NOMO-1 treated with DMSO at 0.1 percent for 48 hours (cell line): ENCODE data around the gene CCDC106.

Experiments
- DNase-seq: peaks from one replicate; lab custom pipeline; 2025; ENCODE audit not compliant: unreplicated experiment; lab: John Stamatoyannopoulos, UW

The CCDC106 gene

DNA sequence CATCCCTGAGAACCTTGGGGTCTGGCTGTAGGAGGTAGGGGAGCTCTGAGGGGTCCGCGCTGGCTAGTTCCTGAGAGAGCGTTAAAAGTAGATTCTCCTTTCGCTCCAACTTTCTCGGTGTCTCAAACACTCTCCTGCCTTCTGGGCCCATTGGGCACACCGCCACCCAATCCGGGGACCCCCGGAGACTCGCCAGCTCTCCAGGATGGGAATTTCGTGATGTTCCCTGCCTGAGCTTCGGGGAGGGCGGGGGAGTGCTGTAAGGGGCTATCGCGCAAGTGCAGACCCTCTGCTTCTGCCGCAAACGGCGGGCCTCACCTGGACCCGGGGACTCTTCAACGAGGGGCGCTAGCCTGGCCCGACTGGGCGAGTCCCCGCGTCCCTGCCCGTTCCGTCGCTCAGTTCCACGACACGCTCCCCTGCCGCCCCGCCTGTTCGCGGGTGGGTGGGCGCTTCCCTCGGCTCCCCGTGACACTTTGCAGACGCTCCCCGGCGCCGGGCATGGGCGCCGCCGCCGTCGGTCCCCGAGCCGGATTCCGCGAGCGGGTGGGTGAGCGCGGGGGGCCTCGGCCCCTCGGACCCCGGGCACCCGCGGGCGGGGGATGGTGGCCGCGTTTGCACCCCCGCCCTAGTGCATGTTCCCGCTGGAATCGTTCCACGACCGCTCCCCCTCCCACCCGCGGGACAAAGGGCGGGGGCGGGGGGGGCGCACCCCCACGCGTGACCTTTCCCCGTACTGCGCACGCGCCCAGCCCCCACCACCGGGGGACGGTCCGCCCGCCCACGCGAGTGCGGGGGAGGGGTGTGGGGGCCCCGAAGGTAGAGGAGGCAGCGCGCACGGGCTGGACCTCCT lies at the start of gene CCDC106:
CCDC106 (plus strand) TSS at position 481 of the 853 bp plus-strand sequence. CDS start 835 bp downstream, outside the sequence.
- DNase-seq, result peak; percentile 53

DNA sequence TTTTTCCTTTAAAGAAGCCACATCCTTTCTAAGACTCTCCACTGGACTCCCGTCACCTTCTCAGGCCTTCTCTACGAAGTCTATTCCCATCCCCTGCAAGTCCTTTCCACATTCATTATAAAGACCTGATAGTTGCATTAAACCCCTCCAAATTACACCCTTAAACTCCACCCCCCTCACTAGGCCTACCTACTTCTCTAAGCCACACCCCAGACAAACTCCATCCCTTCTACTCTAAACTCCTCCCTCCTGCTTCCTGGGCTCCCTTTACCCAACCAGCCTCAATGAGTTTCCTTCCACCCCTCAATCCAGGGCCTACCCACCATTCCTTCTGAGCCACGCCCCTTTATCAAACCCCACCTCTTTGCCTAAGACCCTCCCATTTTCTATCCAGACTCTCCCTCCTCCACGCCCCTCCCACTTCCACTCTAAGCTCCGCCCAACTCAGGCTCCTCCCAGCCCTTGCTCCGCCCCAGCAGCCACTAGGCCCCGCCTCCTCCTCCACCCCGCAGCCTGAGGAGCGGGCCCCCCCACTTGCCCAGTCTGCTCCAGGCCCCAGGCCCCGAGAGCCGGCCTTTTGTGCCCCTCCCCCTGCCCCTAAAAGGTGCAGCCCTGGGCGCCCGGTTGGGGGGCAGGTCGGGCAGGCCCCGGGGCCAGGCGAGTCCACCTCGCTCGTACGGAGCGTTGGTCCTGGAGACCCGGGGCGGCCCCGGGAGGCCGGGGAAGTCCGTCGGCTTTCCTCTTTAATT lies 49.1 kb upstream of the CCDC106 start:
- DNase-seq, result peak; percentile 84

DNA sequence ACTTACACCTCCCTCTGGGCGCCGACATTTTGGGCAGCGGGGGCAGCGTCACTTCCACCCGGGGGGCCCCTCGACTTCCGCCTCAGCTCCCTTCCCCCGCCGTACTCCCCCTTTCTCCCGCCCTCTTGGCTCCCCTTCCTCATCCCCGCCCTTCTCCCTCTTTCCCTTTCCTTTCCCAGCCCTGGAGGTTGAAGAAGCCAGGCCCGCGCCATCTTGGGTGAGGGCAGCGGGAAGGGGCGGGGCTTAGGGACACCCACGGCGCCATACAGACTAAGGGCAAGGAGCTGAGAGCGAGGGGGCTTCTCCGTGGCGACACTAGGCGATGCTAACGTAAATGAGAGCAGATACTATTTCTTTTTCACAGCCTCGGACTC lies 48.6 kb upstream of the CCDC106 start, which contains the start of gene FIZ1:
FIZ1 (minus strand) TSS at position 50 of the 374 bp plus-strand sequence. CDS start 1,652 bp downstream, outside the sequence.
- DNase-seq, result peak; percentile 99

DNA sequence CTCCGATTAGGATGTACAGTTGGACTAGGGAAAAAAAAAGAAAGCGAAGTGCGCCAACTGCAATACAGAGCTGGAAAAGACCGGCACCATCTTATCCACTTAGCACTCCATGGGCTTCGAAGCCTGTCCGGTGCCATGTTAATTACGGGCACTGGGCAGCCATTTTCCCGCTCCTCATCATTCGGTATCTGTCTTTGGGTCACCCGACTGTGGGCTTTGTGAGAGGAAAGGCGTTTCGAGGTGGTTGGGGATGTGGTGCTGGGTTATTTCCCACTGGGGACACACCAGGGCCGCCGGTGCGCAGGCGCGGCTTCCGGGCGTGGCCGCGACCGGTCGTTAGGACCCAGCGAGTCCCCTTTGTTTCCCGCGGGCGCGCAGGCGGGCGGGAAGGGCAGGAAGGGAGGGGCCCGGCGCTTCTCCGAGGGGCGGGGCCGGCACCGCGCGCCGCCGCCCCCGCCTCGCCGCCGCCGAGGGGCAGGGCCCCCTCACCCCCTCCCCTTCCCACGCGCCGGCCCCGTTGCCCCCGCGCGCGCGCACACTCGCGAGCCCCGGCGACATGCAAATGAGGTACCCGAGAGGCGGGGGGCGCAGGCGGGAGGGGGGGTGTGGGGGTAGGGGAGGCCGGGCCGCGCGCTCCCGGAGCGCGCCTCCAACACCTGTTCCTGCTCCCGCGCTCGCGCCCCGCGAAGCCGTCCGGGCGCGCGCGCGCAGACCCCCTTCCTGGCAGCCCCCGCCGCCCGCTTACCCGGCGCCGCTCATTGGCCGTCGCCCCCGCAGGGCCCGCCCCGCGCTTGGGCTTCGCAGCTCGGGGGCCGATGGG lies 48.0 kb upstream of the CCDC106 start, which contains the start of gene ZNF524:
ZNF524 (plus strand) TSS at position 447 of the 820 bp plus-strand sequence. CDS start 1,825 bp downstream, outside the sequence.
- peak; percentile 90 for DNase-seq

DNA sequence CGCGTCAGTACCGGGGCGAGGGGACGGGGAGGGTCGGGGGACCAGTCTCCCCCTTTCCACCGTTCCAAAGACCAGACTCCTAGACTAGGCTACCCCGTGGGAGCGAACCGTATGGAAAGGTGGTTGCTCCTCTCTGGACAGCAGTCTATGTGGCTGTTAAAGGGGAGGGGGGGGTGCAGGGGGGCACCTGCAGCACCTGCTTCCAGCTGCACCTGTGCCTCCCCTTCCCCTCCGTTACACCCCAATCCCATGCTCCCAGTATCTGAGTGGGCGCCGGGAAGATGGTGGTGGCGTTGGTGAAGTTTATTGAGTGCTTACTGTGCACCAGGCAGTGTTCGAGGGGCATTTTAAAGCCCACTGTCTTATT lies 47.4 kb upstream of the CCDC106 start:
- DNase-seq, result no peak

DNA sequence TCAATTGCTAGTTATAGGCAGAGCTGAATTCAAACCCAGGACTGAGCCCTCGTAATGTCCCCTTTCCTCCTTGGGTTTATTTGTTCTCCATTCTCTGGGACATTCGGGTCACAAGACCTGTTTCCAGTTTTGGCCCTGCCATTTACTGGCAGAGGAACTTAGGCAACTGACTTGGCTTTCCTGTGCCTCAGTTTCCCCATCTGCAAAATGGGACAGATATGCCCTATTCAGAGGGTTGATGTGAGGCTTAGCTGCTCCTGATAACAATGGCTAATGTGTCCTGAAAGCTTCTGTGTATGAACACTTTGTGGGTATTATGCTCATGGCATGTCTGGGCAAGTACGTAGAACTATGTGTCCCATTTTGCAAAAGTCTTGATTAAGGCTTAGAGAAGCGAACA lies 46.9 kb upstream of the CCDC106 start:
- DNase-seq, result no peak

DNA sequence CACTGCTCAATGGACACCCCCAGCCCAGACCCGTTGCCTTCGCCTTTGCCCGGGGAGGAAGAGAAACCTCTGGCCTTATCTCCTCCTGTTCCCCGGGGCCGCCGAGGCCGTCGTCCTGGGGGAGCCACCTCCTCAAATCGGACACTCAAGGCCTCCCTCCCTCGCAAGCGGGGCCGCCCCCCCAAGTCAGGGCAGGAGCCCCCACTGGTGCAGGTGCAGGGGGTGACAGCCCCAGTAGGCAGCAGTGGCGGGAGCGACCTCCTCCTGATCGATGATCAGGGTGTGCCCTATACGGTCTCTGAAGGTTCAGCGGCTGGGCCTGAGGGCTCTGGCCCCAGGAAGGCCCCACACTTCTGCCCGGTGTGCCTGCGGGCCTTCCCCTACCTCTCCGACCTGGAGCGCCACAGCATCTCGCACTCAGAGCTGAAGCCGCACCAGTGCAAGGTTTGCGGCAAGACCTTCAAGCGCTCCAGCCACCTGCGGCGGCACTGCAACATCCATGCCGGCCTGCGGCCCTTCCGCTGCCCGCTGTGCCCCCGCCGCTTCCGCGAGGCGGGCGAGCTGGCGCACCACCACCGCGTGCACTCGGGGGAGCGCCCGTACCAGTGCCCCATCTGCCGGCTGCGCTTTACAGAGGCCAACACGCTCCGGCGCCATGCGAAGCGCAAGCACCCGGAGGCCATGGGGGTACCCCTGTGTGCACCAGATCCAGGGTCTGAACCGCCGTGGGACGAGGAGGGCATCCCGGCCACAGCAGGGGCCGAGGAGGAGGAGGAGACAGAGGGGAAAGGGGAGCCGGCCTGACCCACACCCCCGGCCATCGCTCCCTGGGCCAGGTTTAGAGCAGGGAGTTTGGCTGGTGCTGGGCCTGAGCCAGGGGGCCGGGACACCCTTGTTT lies 45.7 kb upstream of the CCDC106 start:
- no peak for DNase-seq

DNA sequence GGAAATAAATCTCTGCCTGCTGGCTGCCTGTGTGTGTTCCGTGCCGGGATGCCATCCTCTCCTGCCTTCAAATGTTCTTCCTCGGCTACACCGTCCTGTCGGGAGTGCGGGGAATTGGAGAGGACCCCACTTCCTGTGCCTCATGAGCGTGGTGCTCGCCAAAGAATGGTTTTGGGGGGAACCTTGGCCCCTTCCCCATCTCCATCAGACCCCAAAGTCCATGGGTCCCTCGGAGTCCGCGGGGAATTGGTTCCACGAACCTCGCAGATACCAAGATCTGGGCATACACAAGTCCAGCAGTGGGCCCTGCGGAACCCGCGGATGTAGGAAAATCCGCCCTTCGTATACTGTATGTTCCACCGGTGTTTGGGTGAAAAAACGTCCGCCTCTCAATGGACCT lies 44.9 kb upstream of the CCDC106 start:
- DNase-seq, result no peak

DNA sequence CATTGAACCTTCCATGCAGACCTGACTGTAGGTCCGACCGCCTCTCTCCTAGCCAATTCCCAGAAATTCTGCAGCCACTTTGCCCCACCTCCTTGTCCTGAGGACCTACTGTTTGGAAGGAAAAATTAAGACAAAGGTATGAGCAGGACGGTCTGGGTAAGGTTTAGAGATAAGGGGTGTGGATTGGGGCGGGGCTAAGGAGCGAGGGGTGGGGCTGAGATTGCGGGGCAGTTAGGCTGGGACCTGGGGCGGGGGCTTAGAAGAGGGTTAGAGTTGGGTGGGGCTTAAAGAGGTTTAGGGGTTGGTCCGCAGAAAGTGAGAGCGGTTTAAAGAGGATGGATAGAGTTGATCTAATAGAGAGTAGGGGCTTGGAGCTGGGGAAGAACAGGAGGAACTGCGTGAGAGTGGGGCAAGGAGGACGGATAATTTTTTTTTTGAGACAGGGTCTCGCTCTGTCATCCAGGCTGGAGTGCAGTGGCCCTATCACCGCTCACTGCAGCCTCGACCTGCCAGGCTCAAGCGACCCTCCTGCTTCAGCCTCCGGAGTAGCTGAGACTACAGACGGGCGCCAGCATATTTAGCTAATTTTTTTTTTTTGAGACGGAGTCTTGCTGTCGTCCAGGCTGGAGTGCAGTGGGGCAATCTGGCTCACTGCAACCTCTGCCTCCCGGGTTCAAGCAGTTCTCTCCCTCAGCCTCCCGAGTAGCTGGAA lies 44.3 kb upstream of the CCDC106 start:
- DNase-seq, result no peak

DNA sequence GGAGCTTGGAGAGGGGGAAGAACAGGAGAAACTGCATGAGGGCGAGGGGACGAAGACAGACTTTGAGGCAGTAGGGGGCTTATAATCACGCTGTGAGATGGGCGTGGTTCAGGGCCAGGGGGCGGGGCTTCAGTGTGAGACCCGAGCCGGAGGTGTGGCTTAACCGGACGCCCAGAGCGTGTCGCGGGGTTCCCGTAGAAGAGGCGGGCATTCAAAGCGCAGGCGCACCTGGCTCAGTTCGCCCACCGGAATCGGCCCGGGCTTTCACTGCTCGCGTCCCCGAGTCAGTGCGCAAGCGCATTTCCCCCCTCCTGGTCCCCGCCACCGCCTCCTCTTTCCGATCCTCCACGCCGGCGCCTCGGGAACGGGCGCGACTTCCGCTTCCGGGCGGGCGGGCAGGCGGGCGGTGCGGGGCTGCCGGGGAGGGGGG lies 42.8 kb upstream of the CCDC106 start:
- DNase-seq, result peak; percentile 89

DNA sequence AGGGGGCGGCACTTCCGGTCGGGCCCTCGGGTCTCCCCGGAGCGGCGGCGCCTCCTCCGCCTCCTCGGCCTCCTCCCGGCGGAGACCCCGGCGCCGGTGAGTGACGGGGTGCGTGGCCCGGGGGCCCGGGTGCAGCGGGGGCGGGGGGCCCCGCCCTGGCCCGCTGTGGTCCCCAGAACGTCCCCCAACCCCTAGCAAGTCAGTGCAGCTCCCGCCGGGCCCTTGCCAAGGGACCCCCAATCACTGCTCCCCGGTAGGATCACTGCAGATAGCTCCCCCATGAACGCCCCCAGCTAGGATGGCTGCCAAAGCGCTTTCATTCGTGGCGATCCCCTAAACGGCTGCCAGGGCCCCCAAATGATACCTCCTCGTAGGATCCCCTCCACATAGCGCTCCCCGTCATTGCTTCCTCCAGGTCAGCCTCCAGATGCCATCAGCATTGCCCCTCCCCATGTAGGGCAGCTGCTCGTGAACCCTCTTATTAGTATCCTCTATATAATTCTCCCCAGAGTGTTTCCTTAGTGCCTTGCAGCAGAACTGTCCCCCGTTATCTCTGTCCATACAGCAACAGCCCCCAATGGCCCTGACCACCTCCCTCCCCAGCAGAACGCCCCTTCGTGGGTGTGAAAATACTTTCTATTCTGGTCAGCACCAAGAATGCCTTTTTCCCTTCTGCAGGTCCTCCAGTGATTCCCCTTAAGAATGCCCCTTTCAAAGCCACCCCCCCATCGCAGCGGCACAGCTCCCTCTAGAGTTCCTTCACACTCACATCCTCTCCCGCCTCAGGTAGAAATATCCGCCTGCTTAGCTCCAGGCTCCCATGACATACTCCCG lies 42.2 kb upstream of the CCDC106 start, which contains the start of gene ZNF865:
ZNF865 (plus strand) TSS at position 11 of the 834 bp plus-strand sequence. CDS start 7,972 bp downstream, outside the sequence.
- DNase-seq, result peak; percentile 61

DNA sequence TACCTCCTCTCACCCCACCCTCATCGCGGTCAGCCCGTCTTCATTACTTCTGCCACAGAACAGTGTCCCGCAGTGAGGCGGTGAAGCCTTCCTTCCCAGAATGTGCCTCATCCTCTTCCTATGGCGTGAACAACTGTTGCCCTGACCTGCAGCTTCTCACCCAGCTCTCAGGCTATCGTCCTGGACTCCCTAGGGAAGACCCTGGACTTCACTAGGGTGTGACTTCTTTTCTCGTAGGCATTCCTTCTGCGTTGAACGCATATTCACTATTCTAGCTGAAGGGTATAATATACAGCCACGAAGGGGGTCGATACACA lies 41.6 kb upstream of the CCDC106 start:
- DNase-seq, result no peak

DNA sequence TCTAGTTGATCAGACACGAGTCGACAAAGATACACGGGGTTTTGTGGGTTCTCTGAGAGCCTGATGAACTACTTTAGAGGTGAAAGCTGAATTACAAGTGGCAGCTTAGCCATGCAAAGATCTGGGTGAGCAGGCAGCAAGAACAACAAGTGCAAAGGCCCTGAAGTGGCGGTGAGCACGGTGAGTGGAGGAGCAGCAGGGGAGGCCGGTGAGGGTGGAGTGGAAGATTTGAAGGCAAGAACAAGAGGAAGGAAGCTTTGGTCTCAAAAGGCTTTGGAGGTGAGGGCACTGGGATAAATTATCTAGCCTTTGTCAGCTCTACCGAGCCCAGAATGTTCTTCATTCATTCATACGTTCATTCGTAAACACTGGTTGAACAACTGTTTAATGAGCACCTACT lies 41.2 kb upstream of the CCDC106 start:
- DNase-seq, result no peak

DNA sequence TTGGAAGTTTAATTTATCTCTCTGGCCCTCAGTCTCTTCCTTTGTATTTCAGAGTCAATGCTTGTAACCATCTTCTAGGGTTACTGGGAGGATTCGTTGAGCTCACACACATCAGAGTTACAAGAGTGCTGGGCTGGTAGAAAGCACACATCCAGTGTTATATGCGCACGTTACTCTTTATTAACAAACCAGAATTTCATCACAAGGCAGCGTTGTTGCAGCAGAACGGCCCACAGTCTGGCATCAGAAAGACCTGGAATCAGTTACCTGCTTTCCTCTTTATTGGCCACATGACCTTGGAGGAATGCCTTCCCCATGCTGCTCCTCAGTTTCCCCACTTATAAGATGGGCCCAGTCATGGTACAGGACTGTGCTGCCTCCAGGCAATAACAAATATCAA lies 38.7 kb upstream of the CCDC106 start:
- DNase-seq, result no peak

DNA sequence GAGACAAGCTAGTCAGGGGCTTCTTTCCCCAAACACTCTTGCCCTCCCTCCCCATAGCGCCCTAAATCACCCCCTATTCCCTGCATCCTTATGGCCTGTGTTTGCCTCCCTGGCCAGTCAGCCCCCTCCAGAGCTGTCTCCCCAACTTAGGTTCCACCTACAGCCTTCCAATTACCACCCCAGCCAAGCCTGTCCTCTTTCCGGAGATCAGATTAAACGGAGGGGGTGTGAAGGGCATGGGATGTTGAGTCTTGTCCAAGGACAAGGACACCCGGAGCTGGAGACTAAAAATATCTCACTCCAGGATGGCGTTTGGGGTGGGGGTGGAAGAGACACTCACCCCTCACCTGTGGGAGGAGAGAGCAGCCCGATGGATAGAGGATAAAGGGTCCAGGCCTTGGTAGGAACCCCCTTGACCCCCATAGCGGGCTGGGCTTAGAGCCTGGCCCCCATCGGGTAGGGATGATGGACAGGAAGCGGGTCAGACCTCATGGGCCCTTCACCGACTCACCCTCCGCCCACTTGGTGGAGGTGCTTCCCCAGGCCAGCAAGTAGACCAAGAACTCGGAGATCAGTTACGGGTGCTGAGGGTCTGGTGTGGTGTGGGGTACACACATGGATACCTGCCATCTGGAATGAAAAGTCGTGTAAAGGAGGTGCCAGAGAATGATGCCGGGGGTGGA lies 36.6 kb upstream of the CCDC106 start:
- DNase-seq, result no peak

DNA sequence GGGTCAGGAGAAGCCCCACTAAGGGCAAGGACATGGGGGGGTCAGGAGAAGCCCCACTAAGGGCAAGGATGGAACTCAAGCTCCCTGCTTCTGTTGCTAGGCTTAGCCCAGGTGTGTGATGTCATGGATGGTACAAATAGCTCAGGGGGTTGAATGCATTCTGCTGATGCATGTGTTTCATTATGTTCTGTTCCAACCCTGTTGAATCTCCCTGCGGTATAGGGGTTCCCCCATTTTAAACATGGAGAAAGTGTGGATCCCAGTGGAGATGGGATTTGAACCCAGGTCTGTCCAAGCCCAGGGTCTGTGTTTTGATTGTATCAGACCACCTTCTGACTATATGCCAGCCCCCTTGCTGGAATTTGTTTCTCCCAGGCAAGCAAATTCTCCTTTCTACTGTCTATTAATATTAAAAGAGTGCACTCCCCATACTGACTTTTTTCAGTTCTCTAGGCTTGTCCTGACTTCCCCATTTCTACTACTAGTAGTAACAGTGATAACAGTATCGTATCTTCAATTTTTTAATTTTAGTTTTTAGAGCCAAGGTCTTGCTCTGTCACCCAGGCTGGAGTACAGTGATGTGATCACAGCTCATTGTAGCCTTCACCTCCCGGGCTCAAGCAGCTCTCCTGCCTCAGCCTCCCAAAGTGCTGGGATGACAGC lies 35.9 kb upstream of the CCDC106 start:
- DNase-seq, result peak; percentile 14

DNA sequence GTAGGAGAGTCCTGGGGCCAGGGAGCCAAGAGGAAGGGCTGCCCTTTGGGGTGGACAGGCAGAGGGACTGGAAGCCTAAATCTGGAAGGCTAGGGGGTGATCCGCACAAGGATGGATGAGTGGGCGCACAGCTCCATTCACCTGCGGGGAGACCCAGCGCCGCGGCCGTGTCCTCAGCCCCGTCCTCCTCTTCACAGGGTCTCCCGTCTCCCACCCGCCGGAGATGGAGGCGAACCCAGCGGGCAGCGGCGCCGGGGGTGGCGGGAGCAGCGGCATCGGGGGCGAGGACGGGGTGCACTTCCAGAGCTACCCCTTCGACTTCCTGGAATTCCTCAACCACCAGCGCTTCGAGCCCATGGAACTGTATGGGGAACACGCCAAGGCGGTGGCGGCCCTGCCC lies 34.6 kb upstream of the CCDC106 start:
- DNase-seq, result no peak
